ENCODE measurements around the gene TTC38. TPM values are rescaled to one million over a fixed set of nuclear protein-coding genes. Genes with fewer than 3 reads are reported as not detected.

The TTC38 gene
- total and polyA plus RNA-seq, 2 donors (not counting 3 experiments of a cell fraction or from before 2014, with no cell fraction given): 31.6 to 39.7 TPM

GRCh38 chr22:46233231-46233630 is 34.6 kb upstream of the TTC38 start:
- no TSS peak for BruUV-seq (replicated peaks)
- H3K9me1 ChIP-seq (replicated peaks; ENCODE audit: control insufficient read depth, extremely low read depth, insufficient read depth, low read length): no peaks in the 10 kb centered on the region
- CTCF ChIA-PET: interaction anchor here (1.9 kb wide), 1 partner anchor 11 kb away, joined by 4 read pairs; no protein-coding TSS in a partner anchor
- dilution Hi-C loops (cut with MboI; ENCODE audit: extremely low pct_ligation_motif_present, low sequenced_read_pairs): no loop called here
- no peak overlapping the region for H3K27ac ChIP-seq (ENCODE audit: insufficient read depth, low read depth, low read length)
- peak overlapping the region; percentile 9 for H2AFZ ChIP-seq (ENCODE audit: low read depth, low read length)
- no peaks in the 10 kb centered on the region for H3K9me3 ChIP-seq (replicated peaks; ENCODE audit: control insufficient read depth, insufficient read depth, low read length)
- no peaks in the 10 kb centered on the region for H3K36me3 ChIP-seq (ENCODE audit: control insufficient read depth in 2 of 2, extremely low read depth in 1 of 2, insufficient read depth in 2 of 2, low read length in 2 of 2)
- intact Hi-C loops (cut with micrococcal nuclease): no loop called here
- no peaks in the 10 kb centered on the region for H4K20me1 ChIP-seq (replicated peaks; ENCODE audit: control insufficient read depth, extremely low read depth, insufficient read depth, low read length)
- FAIRE-seq (no peak), DNase-seq (ENCODE audit: low read depth, low spot score) (peak; percentile 21)
- no peaks in the 10 kb centered on the region for H3K4me1 ChIP-seq (ENCODE audit: control insufficient read depth, extremely low read depth, insufficient read depth, low read length)
- POLR2A ChIA-PET: no interaction called here
- no peak overlapping the region for H3K4me3 ChIP-seq (replicated peaks in 1 of 3; ENCODE audit: insufficient read depth in 1 of 3, low read depth in 1 of 3, low read length in 3 of 3)
- H3K4me2 ChIP-seq (ENCODE audit: insufficient read depth, low read length): no peak overlapping the region
- no peaks in the 10 kb centered on the region for H3K79me2 ChIP-seq (ENCODE audit: control insufficient read depth, insufficient read depth, low read length)
- TF ChIP-seq FOS (IDR thresholded peaks at IDR 0.05; ENCODE audit: borderline replicate concordance, insufficient read depth, low read length) (peak; percentile 16), MAX (IDR thresholded peaks at IDR 0.05; ENCODE audit: insufficient read depth, insufficient read length) (no peak), JUN (IDR thresholded peaks at IDR 0.05; ENCODE audit: borderline replicate concordance, insufficient read depth, insufficient read length, low read depth) (no peak), MYC (IDR thresholded peaks at IDR 0.05; ENCODE audit: low read depth, low read length) (no peak)
- no peaks in the 10 kb centered on the region for H3K27me3 ChIP-seq (ENCODE audit: control insufficient read depth in 2 of 2, insufficient read depth in 2 of 2, low read length in 2 of 2)
- no peak overlapping the region for H3K9ac ChIP-seq (replicated peaks; ENCODE audit: extremely low read depth, insufficient read depth, low read length)

GRCh38 chr22:46234969-46235368 is 32.8 kb upstream of the TTC38 start:
- no peaks in the 10 kb centered on the region for H3K79me2 ChIP-seq (ENCODE audit: control insufficient read depth, insufficient read depth, low read length)
- POLR2A ChIA-PET: no interaction called here
- H4K20me1 ChIP-seq (replicated peaks; ENCODE audit: control insufficient read depth, extremely low read depth, insufficient read depth, low read length): no peaks in the 10 kb centered on the region
- H3K4me2 ChIP-seq (ENCODE audit: insufficient read depth, low read length): no peak overlapping the region
- no peaks in the 10 kb centered on the region for H3K4me1 ChIP-seq (ENCODE audit: control insufficient read depth, extremely low read depth, insufficient read depth, low read length)
- dilution Hi-C loops (cut with MboI; ENCODE audit: extremely low pct_ligation_motif_present, low sequenced_read_pairs) (no loop called here), intact Hi-C loops (cut with micrococcal nuclease) (no loop called here)
- DNase-seq (ENCODE audit: low read depth, low spot score): no peak
- no peak overlapping the region for H3K4me3 ChIP-seq (replicated peaks in 1 of 3; ENCODE audit: insufficient read depth in 1 of 3, low read depth in 1 of 3, low read length in 3 of 3)
- H3K9me3 ChIP-seq (replicated peaks; ENCODE audit: control insufficient read depth, insufficient read depth, low read length): no peaks in the 10 kb centered on the region
- H3K36me3 ChIP-seq (ENCODE audit: control insufficient read depth in 2 of 2, extremely low read depth in 1 of 2, insufficient read depth in 2 of 2, low read length in 2 of 2): no peaks in the 10 kb centered on the region
- H3K9me1 ChIP-seq (replicated peaks; ENCODE audit: control insufficient read depth, extremely low read depth, insufficient read depth, low read length): no peaks in the 10 kb centered on the region
- FAIRE-seq: no peak
- H3K9ac ChIP-seq (replicated peaks; ENCODE audit: extremely low read depth, insufficient read depth, low read length): no peak overlapping the region
- no peak overlapping the region for H3K27ac ChIP-seq (ENCODE audit: insufficient read depth, low read depth, low read length)
- no peak overlapping the region for H2AFZ ChIP-seq (ENCODE audit: low read depth, low read length)
- no TSS peak for BruUV-seq (replicated peaks)
- no peaks in the 10 kb centered on the region for H3K27me3 ChIP-seq (ENCODE audit: control insufficient read depth in 2 of 2, insufficient read depth in 2 of 2, low read length in 2 of 2)
- CTCF ChIA-PET: no interaction called here
- TF ChIP-seq FOS (IDR thresholded peaks at IDR 0.05; ENCODE audit: borderline replicate concordance, insufficient read depth, low read length) (no peak), POLR2AphosphoS5 (IDR thresholded peaks at IDR 0.05; ENCODE audit: insufficient read depth, low read depth, low read length) (no peak), MAX (IDR thresholded peaks at IDR 0.05; ENCODE audit: insufficient read depth, insufficient read length) (no peak), MYC (IDR thresholded peaks at IDR 0.05; ENCODE audit: low read depth, low read length) (no peak), EZH2 (IDR thresholded peaks at IDR 0.05; ENCODE audit: borderline replicate concordance, low read depth, low read length, severe bottlenecking) (no peak), GATA2 (IDR thresholded peaks at IDR 0.05; ENCODE audit: insufficient read depth, insufficient read length, low read depth, low read length) (no peak), POLR2A (IDR thresholded peaks at IDR 0.05; ENCODE audit: low read depth, low read length) (no peak), CTCF (IDR thresholded peaks at IDR 0.05; ENCODE audit: extremely low read depth in 1 of 2, insufficient read depth in 1 of 2, low read depth in 1 of 2, low read length in 2 of 2) (no peak), JUN (IDR thresholded peaks at IDR 0.05; ENCODE audit: borderline replicate concordance, insufficient read depth, insufficient read length, low read depth) (no peak)

Data from endothelial cell of umbilical vein (primary cell).